Measurements from ENCODE around the gene SLC2A9. TPM values are rescaled to one million over a fixed set of nuclear protein-coding genes. Genes with fewer than 3 reads are reported as not detected.

Gene SLC2A9
- total RNA-seq, 1 donor from 2014 or later, result 0.54 TPM

DNA sequence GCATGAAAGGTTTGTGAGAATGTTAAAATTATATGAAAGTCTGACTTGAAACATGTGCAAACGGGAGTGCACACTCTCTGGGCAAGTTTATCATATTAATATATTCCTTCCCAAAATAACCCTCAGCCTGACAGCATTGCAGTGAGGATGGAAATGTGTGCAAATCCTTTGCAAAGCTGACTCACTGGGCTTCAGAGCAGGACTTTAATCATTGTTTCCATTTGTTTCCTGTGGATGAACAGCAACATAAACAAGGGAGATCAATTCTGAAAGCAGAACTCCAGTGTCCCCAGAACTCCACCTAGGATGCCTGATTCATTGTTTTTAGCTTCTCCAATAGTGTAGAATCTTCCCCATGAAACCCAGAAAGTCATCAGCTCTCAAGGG lies 32.9 kb downstream of the SLC2A9 start:
- no peak overlapping the region for H3K9ac ChIP-seq (ENCODE audit: low read length)
- no peaks in the 10 kb centered on the region for H3K27me3 ChIP-seq (ENCODE audit: insufficient read depth, low read length)
- no peaks in the 10 kb centered on the region for H3K79me2 ChIP-seq (ENCODE audit: insufficient read depth, low read length)
- H3K4me3 ChIP-seq (ENCODE audit: insufficient read depth, low read depth, low read length), result no peak overlapping the region
- Mint-ChIP-seq H3K4me1 (ENCODE audit: low read depth, unreplicated experiment) (no peaks in the 10 kb centered on the region), H3K4me3 (ENCODE audit: unreplicated experiment) (no peak overlapping the region), H3K27ac (ENCODE audit: unreplicated experiment) (no peak overlapping the region), H3K27me3 (ENCODE audit: low read depth, unreplicated experiment) (peaks cover 20% of the 10 kb centered on the region), H3K9me3 (ENCODE audit: unreplicated experiment) (peaks cover 3% of the 10 kb centered on the region), H3K36me3 (ENCODE audit: low read depth, unreplicated experiment) (peaks cover 2% of the 10 kb centered on the region)
- no peaks in the 10 kb centered on the region for H3K9me3 ChIP-seq (ENCODE audit: insufficient read depth, low read depth, low read length)
- no peaks in the 10 kb centered on the region for H3K4me1 ChIP-seq (ENCODE audit: insufficient read depth, low read length)
- no peak overlapping the region for H3K4me2 ChIP-seq (ENCODE audit: low read length)
- no peaks in the 10 kb centered on the region for H3K36me3 ChIP-seq (ENCODE audit: insufficient read depth, low read length)
- H4K20me1 ChIP-seq (ENCODE audit: insufficient read depth, low read length), result no peaks in the 10 kb centered on the region
- no peak for DNase-seq (ENCODE audit: low read depth)
- H2AFZ ChIP-seq (ENCODE audit: low read depth, low read length), result no peak overlapping the region
- no peak for FAIRE-seq
- H3K27ac ChIP-seq (ENCODE audit: low read depth, low read length), result no peak overlapping the region
- TF ChIP-seq EZH2 (IDR thresholded peaks at IDR 0.05; ENCODE audit: insufficient read depth, low read length), result no peak
- TF ChIP-seq CTCF (IDR thresholded peaks at IDR 0.05; ENCODE audit: insufficient read depth, low read depth, low read length), result no peak

GRCh38 chr4:9987749-9988362 lies 33.4 kb downstream of the SLC2A9 start:
- Histone ChIP-seq H3K27ac (ENCODE audit: low read depth, low read length) (no peak overlapping the region), H3K4me2 (ENCODE audit: low read length) (no peak overlapping the region), H4K20me1 (ENCODE audit: insufficient read depth, low read length) (no peaks in the 10 kb centered on the region), H3K9ac (ENCODE audit: low read length) (no peak overlapping the region), H3K4me3 (ENCODE audit: insufficient read depth, low read depth, low read length) (no peak overlapping the region), H2AFZ (ENCODE audit: low read depth, low read length) (no peak overlapping the region), H3K4me1 (ENCODE audit: insufficient read depth, low read length) (no peaks in the 10 kb centered on the region), H3K36me3 (ENCODE audit: insufficient read depth, low read length) (no peaks in the 10 kb centered on the region), H3K79me2 (ENCODE audit: insufficient read depth, low read length) (no peaks in the 10 kb centered on the region), H3K9me3 (ENCODE audit: insufficient read depth, low read depth, low read length) (no peaks in the 10 kb centered on the region), H3K27me3 (ENCODE audit: insufficient read depth, low read length) (no peaks in the 10 kb centered on the region)
- no peak overlapping the region for H3K4me3 Mint-ChIP-seq (ENCODE audit: unreplicated experiment)
- peaks cover 3% of the 10 kb centered on the region for H3K9me3 Mint-ChIP-seq (ENCODE audit: unreplicated experiment)
- FAIRE-seq (no peak), DNase-seq (ENCODE audit: low read depth) (no peak)
- H3K4me1 Mint-ChIP-seq (ENCODE audit: low read depth, unreplicated experiment), result no peaks in the 10 kb centered on the region
- H3K27ac Mint-ChIP-seq (ENCODE audit: unreplicated experiment), result no peak overlapping the region
- peaks cover 2% of the 10 kb centered on the region for H3K36me3 Mint-ChIP-seq (ENCODE audit: low read depth, unreplicated experiment)
- TF ChIP-seq CTCF (IDR thresholded peaks at IDR 0.05; ENCODE audit: insufficient read depth, low read depth, low read length), result no peak
- peaks cover 16% of the 10 kb centered on the region for H3K27me3 Mint-ChIP-seq (ENCODE audit: low read depth, unreplicated experiment)

DNA sequence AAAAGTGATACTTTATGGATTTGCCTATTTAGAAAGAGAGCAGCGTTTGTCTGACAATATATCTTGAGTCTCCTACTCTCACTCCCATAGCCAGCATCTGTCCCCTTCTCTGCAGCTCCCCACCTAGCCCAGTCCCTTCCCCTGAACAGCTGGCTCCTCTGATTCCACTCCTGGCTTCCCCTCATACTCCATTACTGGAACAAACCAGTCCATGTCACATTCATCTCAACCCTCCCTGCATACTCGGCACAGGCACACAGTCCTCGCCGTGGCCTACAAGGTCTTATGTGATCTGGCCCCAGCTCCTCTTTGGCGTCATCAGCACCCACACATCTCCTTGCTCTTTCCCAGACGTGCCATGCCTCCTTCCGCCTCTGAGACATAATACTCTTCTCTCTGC lies 36.7 kb downstream of the SLC2A9 start:
- Histone ChIP-seq H3K36me3 (ENCODE audit: insufficient read depth, low read length) (no peaks in the 10 kb centered on the region), H3K4me2 (ENCODE audit: low read length) (no peak overlapping the region), H3K79me2 (ENCODE audit: insufficient read depth, low read length) (no peaks in the 10 kb centered on the region), H3K9ac (ENCODE audit: low read length) (no peak overlapping the region), H2AFZ (ENCODE audit: low read depth, low read length) (no peak overlapping the region), H4K20me1 (ENCODE audit: insufficient read depth, low read length) (no peaks in the 10 kb centered on the region), H3K27me3 (ENCODE audit: insufficient read depth, low read length) (no peaks in the 10 kb centered on the region), H3K4me3 (ENCODE audit: insufficient read depth, low read depth, low read length) (no peak overlapping the region), H3K9me3 (ENCODE audit: insufficient read depth, low read depth, low read length) (no peaks in the 10 kb centered on the region), H3K4me1 (ENCODE audit: insufficient read depth, low read length) (no peaks in the 10 kb centered on the region), H3K27ac (ENCODE audit: low read depth, low read length) (no peak overlapping the region)
- no peaks in the 10 kb centered on the region for H3K4me1 Mint-ChIP-seq (ENCODE audit: low read depth, unreplicated experiment)
- H3K27me3 Mint-ChIP-seq (ENCODE audit: low read depth, unreplicated experiment), result peaks cover 15% of the 10 kb centered on the region
- H3K36me3 Mint-ChIP-seq (ENCODE audit: low read depth, unreplicated experiment), result peaks cover 4% of the 10 kb centered on the region
- H3K9me3 Mint-ChIP-seq (ENCODE audit: unreplicated experiment), result peaks cover 4% of the 10 kb centered on the region
- no peak for FAIRE-seq
- H3K4me3 Mint-ChIP-seq (ENCODE audit: unreplicated experiment), result no peak overlapping the region
- DNase-seq (ENCODE audit: low read depth), result no peak
- no peak overlapping the region for H3K27ac Mint-ChIP-seq (ENCODE audit: unreplicated experiment)
- TF ChIP-seq CTCF (IDR thresholded peaks at IDR 0.05; ENCODE audit: insufficient read depth, low read depth, low read length), result no peak
- TF ChIP-seq EZH2 (IDR thresholded peaks at IDR 0.05; ENCODE audit: insufficient read depth, low read length), result no peak

Measured in astrocyte (in vitro differentiated cells and primary cell).